Ammon's horn (tissue), 1 donor: ENCODE results near the gene ZCCHC24.
"Not testable (repeated sequence)": the region's sequence is repeated elsewhere in the genome, so short reads cannot be mapped to it uniquely, and the experiment has no call there.

Source experiments
- DNase-seq: peaks from one replicate; pipeline ENCODE4 v3.0.0-alpha.2; 2016; ENCODE audit warnings: low spot score

Gene ZCCHC24

DNA sequence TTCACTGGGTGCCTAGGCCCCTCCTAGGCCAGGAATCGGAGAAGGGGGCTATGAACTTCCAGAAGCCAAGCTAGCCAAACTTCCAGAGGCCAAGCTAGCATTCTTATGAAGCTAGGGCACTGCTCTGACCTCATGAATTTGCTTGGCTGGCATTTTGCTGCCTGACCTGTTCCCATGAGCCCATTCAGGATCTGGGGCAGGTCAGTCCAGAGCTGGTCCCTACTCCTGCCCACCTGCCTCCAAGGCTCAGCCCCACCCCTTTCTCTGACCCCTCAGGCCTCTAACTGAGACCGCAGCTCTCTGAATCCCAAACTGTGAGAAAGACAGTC is 99.4 kb downstream of the ZCCHC24 start:
- no peak for DNase-seq

DNA sequence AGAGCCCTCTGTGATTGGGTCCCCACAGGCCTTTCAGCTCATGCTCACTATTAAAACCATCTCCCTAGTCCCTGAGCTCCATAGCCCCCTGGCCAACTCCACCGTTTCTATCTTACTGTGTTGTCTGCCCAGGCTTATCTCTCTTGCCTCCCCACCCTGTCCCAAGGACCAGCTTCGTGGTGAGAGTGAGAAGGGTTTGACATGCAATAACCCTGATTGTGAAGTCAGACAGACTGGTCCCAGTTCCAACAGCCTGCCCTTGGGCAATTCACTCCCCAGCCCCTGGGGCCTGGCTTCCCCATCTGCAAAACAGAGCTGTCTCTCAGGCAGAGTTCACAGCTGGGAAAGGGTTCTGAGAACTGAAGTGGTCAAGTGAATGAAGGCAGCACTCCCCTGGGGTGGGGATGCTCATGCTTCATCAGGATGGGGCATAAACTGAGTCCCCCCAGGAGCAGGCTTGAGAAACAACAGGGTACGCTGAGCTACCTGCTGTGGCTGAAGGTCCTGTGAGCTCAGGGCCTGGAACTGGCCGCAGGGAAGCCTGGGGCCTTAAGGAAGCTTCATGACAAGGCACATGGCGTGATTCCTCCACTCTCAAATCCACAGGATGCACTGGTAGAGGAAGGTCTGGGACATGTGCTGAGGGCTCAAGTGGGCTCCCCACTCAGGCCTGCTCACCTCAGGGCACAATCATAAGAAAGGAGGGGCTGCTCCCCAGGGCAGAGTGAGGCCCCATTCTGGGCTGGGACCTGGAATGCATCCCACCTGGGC is 100.0 kb downstream of the ZCCHC24 start:
- DNase-seq = no peak

GRCh38 chr10:79344502-79345195 is 100.8 kb downstream of the ZCCHC24 start:
- DNase-seq = no peak

DNA sequence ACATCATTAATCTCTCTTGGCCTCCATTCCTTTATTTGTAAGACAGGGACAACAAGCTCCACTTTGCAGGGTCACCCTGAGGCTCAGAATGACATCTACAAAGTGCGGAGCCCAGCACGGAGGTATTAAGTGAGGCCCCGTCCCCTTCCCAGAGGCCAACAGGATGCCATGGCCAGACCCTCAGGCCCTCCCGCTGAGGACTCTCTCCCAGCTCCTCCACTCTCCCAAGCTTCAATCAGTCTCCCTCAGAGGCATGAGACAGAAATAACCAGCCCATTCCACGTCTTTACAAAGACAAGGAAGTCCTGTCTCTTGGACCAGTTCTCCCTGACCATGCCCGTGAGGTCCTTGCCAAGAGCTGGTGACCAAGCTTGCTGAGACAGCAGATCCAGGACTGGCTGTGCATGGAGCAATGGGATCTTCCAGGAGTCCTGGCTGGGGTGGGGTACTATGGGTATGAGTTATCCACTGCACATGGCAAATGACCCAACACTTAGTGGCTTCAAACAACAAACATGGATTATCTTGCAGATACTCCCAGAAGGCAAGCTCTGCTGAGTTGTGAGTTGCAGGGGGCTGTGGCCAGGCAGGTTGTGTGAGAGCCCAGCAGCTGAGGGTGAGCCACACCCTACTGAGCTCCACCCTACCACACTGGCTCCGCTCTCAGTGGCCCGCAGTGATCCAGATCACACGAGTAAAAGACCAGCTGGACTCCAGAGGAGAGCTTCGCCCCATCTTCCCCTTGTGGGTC is 102.4 kb downstream of the ZCCHC24 start:
- DNase-seq = no peak

GRCh38 chr10:79342295-79342761 is 103.1 kb downstream of the ZCCHC24 start:
- DNase-seq = no peak

- no peak for DNase-seq
Observed at GRCh38 chr10:79340646-79341244, 104.7 kb downstream of the ZCCHC24 start.

- DNase-seq = no peak
Observed at GRCh38 chr10:79339266-79339665, 106.2 kb downstream of the ZCCHC24 start.

DNA sequence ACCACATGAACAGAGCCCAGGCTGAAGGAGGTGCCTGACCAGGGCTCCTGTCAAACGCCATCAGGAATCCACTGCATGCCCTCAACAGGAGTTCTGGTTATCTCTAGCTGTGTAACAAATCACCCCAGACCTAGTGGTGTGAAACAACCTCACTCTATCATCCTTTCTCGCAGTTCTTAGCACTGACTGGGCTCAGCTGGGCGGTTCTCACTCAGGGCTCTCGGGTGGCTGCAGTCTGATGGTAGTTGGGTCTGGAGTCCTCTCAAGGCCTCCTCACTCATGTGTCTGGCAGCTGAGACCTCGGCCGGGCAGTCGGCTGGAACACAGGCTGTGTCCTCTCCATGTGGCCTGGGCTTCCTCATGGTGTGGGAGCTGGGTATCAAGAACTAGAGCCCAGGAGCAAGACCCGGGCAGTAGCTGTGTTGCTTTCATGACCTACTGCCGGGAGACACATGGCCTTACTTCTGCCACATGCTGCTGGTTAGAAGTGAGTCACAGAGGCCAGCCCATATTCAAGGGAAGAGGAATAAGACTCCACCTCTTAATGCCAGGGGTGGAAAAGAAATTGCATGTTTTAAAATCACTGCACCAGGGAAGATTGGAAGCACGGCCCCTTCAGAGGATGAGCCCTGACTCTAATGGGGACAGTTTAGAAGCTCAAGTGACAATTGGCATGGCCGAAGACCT is 107.5 kb downstream of the ZCCHC24 start:
- DNase-seq = not testable (repeated sequence)

DNA sequence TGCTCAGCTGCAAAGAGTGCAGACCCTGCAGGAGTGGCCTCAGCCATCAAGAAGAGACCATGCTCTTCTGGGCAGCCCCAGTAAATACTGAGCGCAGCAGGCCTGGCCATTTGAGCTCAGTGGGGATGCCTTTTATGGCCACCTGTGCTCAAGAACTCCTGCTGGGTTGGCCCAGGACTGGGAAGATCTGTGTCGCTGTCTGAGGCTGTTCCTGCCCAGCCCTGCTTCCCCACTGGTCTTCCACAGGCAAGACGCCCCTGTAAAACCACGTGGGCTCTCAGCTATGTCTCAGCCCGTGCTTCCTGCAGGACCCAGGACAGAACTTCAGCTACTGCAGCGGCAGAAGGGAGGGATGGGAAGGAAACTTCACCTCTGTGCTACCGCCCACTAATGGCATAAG is 108.7 kb downstream of the ZCCHC24 start:
- no peak for DNase-seq

DNA sequence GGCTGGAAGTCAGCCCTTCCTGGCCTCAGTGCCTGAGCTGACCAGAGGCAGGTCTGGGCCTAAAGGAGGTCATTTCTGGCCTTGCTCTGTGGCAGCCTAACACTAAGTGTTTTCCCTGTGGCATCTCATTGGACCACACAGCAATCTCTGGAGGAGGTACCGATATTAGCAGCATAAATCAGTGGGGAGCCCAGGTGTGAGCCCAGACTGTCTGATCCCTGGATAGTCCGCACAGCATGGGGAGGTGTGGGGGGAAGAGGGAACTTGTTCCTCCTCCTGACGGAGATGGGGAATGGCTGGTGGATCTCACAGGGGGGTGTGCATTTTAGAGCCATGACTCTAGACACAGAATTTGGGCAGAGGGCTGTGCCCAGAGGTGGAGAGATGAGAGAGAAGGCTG is 109.1 kb downstream of the ZCCHC24 start:
- no peak for DNase-seq

- DNase-seq = peak; percentile 99
Observed at GRCh38 chr10:79335470-79336235, 109.8 kb downstream of the ZCCHC24 start.

DNA sequence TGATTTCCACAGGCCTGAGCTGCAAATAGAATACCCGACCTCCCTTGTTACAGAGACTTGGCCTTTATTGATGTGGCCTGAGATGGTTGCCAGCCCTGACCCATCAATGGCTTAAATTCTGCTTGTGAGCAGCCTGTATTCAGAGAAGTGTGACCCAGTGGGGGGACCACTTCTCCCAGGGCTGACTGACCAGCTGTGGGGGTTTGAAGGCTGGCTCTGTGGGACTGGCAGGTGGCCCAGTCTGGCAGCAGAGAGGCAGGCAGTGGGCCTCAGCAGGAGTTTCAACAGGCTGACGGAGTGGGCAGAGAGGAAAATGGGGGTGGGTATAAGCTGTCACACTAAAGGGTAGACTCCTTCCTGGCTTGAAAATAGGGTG is 110.3 kb downstream of the ZCCHC24 start:
- DNase-seq = peak; percentile 91

- no peak for DNase-seq
Observed at GRCh38 chr10:79334573-79334972, 110.9 kb downstream of the ZCCHC24 start.

GRCh38 chr10:79333513-79333912 is 111.9 kb downstream of the ZCCHC24 start:
- no peak for DNase-seq

- DNase-seq = not testable (repeated sequence)
Observed at GRCh38 chr10:79332610-79333315, 112.7 kb downstream of the ZCCHC24 start.
